IMR-90 (cell line): ENCODE measurements around the gene HSBP1L1. TPM values are rescaled to one million over a fixed set of nuclear protein-coding genes. Genes with fewer than 3 reads are reported as not detected.

Source experiments
- ATAC-seq: fragments of 200-7000 bp; cut with Tn5 transposase; 2 replicates; pipeline ENCODE4 v1.9.1; 2020; ENCODE audit warnings: low read depth, mild to moderate bottlenecking, moderate library complexity
- BruUV-seq: library from RNA; stranded (reverse); fragments of 400-500 nt; replicated peaks from 2 replicates; lab custom pipeline; 2021; lab: Mats Ljungman, UMichigan
- CTCF ChIA-PET: fragments of 300-600 bp; formaldehyde crosslinking; extraction: SDS; loops from one replicate; lab custom pipeline; 2021; ENCODE audit warnings: antibody characterized with exemption; lab: Yijun Ruan, JAX
- POLR2A ChIA-PET: fragments of 300-600 bp; sonication (Branson Sonifier 250); formaldehyde crosslinking; loops from one replicate; lab custom pipeline; 2022; ENCODE audit warnings: antibody characterized with exemption; ENCODE audit not compliant: unreplicated experiment; lab: Charles Lee
- DNase-seq: peaks from one replicate; pipeline ENCODE4 v3.0.0; 2013
- H2AFZ ChIP-seq: replicated peaks from 2 replicates; pipeline ENCODE3; 2013; ENCODE audit warnings: low read length, mild to moderate bottlenecking; ENCODE audit not compliant: poor library complexity
- H2AK5ac ChIP-seq: 2 replicates; pipeline ENCODE4 v1.6.1; 2013; ENCODE audit warnings: low read depth, low read length, inconsistent platforms
- H2AK9ac ChIP-seq: replicated peaks from 2 replicates; pipeline ENCODE3; 2013; ENCODE audit warnings: mild to moderate bottlenecking, low read depth, low read length, moderate library complexity; ENCODE audit not compliant: poor library complexity
- H2BK120ac ChIP-seq: 2 replicates; pipeline ENCODE4 v1.6.1; 2013; ENCODE audit warnings: low read depth, low read length, inconsistent platforms
- H2BK15ac ChIP-seq: 3 replicates; pipeline ENCODE4 v1.6.1; 2013; ENCODE audit warnings: low read depth, low read length, inconsistent platforms
- H2BK20ac ChIP-seq: 2 replicates; pipeline ENCODE4 v1.6.1; 2013; ENCODE audit warnings: low read depth, mild to moderate bottlenecking, inconsistent platforms, low read length, moderate library complexity
- H2BK5ac ChIP-seq: 2 replicates; pipeline ENCODE4 v1.6.1; 2013; ENCODE audit warnings: mild to moderate bottlenecking, low read depth, low read length, inconsistent platforms; ENCODE audit not compliant: poor library complexity, severe bottlenecking
- H3K14ac ChIP-seq: replicated peaks from 2 replicates; pipeline ENCODE4 v1.6.1; 2013; ENCODE audit warnings: low read depth, low read length, inconsistent platforms
- H3K18ac ChIP-seq: 2 replicates; pipeline ENCODE4 v1.6.1; 2013; ENCODE audit warnings: low read depth, low read length, control low read depth
- H3K23ac ChIP-seq: 2 replicates; pipeline ENCODE4 v1.6.1; 2013; ENCODE audit warnings: low read depth, low read length, inconsistent platforms
- H3K27ac ChIP-seq: 2 replicates; pipeline ENCODE4 v1.5.1; 2013; ENCODE audit warnings: mild to moderate bottlenecking, control low read depth, low read length; ENCODE audit not compliant: insufficient read depth
- H3K27me3 ChIP-seq: 2 replicates; pipeline ENCODE4 v1.6.1; 2013; ENCODE audit warnings: low read length; ENCODE audit not compliant: control insufficient read depth, insufficient read depth
- H3K36me3 ChIP-seq: 2 replicates; pipeline ENCODE4 v1.6.1; 2013; ENCODE audit warnings: low read length, mixed read lengths; ENCODE audit not compliant: control insufficient read depth, insufficient read depth
- H3K4ac ChIP-seq: 2 replicates; pipeline ENCODE4 v1.6.1; 2013; ENCODE audit warnings: low read depth, low read length, inconsistent platforms
- H3K4me1 ChIP-seq: 2 replicates; pipeline ENCODE4 v1.6.1; 2013; ENCODE audit warnings: low read length, mixed read lengths; ENCODE audit not compliant: control insufficient read depth, insufficient read depth
- H3K4me2 ChIP-seq: 2 replicates; pipeline ENCODE4 v1.6.1; 2013; ENCODE audit warnings: low read depth, mild to moderate bottlenecking, control low read depth, low read length, moderate library complexity
- H3K4me3 ChIP-seq: 2 replicates; pipeline ENCODE4 v1.5.1; 2013; ENCODE audit warnings: low read depth, mild to moderate bottlenecking, control low read depth, low read length, moderate library complexity; ENCODE audit not compliant: insufficient read depth
- H3K56ac ChIP-seq: 2 replicates; pipeline ENCODE4 v1.6.1; 2013; ENCODE audit warnings: low read length, inconsistent platforms; ENCODE audit not compliant: insufficient read depth; ENCODE audit errors: extremely low read depth
- H3K79me1 ChIP-seq, 2 experiments: 2 replicates each; pipeline ENCODE4 v1.6.1; 2013; ENCODE audit warnings: low read length in 2 of 2, inconsistent platforms in 1 of 2, low read depth in 1 of 2
- H3K9ac ChIP-seq: 2 replicates; pipeline ENCODE4 v1.6.1; 2013; ENCODE audit warnings: low read depth, low read length, control low read depth
- H3K9me1 ChIP-seq: 2 replicates; pipeline ENCODE4 v1.6.1; 2013; ENCODE audit warnings: low read length, inconsistent platforms; ENCODE audit not compliant: insufficient read depth
- H3K9me3 ChIP-seq: 2 replicates; pipeline ENCODE4 v1.6.1; 2013; ENCODE audit warnings: low read length; ENCODE audit not compliant: control insufficient read depth, insufficient read depth
- H4K20me1 ChIP-seq: 2 replicates; pipeline ENCODE4 v1.6.1; 2013; ENCODE audit warnings: low read length, inconsistent platforms; ENCODE audit not compliant: insufficient read depth
- H4K5ac ChIP-seq: 2 replicates; pipeline ENCODE4 v1.6.1; 2013; ENCODE audit warnings: mild to moderate bottlenecking, low read depth, low read length, control low read depth
- H4K8ac ChIP-seq, 2 experiments: 2 replicates each; pipeline ENCODE4 v1.6.1; 2013; ENCODE audit warnings: low read depth in 2 of 2, low read length in 2 of 2, control low read depth in 1 of 2, inconsistent platforms in 1 of 2
- H4K91ac ChIP-seq: 2 replicates; pipeline ENCODE4 v1.6.1; 2013; ENCODE audit warnings: low read depth, low read length, inconsistent platforms; ENCODE audit not compliant: insufficient read depth
- BHLHE40 ChIP-seq: fragments of 150-350 bp; IDR thresholded peaks from 2 replicates; pipeline ENCODE4 v1.6.1; 2016; ENCODE audit warnings: mild to moderate bottlenecking, low read depth, low read length
- CEBPB ChIP-seq: IDR thresholded peaks from 2 replicates; pipeline ENCODE4 v1.6.1; 2012; ENCODE audit warnings: low read depth, low read length, improper control_type of control experiment
- CHD1 ChIP-seq: IDR thresholded peaks from 2 replicates; pipeline ENCODE4 v1.6.1; 2012; ENCODE audit warnings: low read depth, low read length, improper control_type of control experiment
- FOS ChIP-seq: fragments of 150-350 bp; IDR thresholded peaks from 2 replicates; pipeline ENCODE4 v1.6.1; 2016; ENCODE audit warnings: low read depth, low read length
- MAFK ChIP-seq: IDR thresholded peaks from 2 replicates; pipeline ENCODE4 v1.6.1; 2012; ENCODE audit warnings: low read depth, low read length, improper control_type of control experiment
- MAZ ChIP-seq: IDR thresholded peaks from 2 replicates; pipeline ENCODE4 v1.6.1; 2012; ENCODE audit warnings: low read depth, mild to moderate bottlenecking, low read length, improper control_type of control experiment, moderate library complexity, borderline replicate concordance
- MXI1 ChIP-seq: IDR thresholded peaks from 2 replicates; pipeline ENCODE4 v1.6.1; 2012; ENCODE audit warnings: low read depth, mild to moderate bottlenecking, low read length, moderate library complexity, borderline replicate concordance
- NFE2L2 ChIP-seq: fragments of 150-350 bp; IDR thresholded peaks from 2 replicates; pipeline ENCODE4 v1.6.1; 2016; ENCODE audit warnings: low read depth, mild to moderate bottlenecking, low read length
- POLR2A ChIP-seq: IDR thresholded peaks from 2 replicates; pipeline ENCODE4 v1.6.1; 2012; ENCODE audit warnings: mild to moderate bottlenecking, low read depth, low read length
- RAD21 ChIP-seq: IDR thresholded peaks from 2 replicates; pipeline ENCODE4 v1.6.1; 2012; ENCODE audit warnings: low read length, improper control_type of control experiment
- RCOR1 ChIP-seq: IDR thresholded peaks from 2 replicates; pipeline ENCODE4 v1.6.1; 2012; ENCODE audit warnings: mild to moderate bottlenecking, low read length, improper control_type of control experiment; ENCODE audit not compliant: insufficient replicate concordance
- RFX5 ChIP-seq: IDR thresholded peaks from 2 replicates; pipeline ENCODE4 v1.8.0; 2012; ENCODE audit warnings: low read depth, mild to moderate bottlenecking, low read length, moderate library complexity
- SMC3 ChIP-seq: fragments of 150-350 bp; IDR thresholded peaks from 2 replicates; pipeline ENCODE4 v1.6.1; 2016; ENCODE audit warnings: low read depth, mild to moderate bottlenecking, antibody characterized with exemption, low read length, moderate library complexity
- WGBS, 2 experiments: methylation state at CpG; one replicate each; pipeline versions ENCODE4 v1.1.5 to v1.1.7; 2013; ENCODE audit warnings: missing lambda C conversion rate in 2 of 2; ENCODE audit not compliant: insufficient read length in 1 of 2; ENCODE audit errors: extremely low coverage in 2 of 2; 5-methylcytosine and 5-hydroxymethylcytosine counted together
- dilution Hi-C: fragments of 300-500 bp; cut with HindIII; formaldehyde crosslinking; loops from one replicate; pipeline ENCODE4 v1.14.3; 2018; ENCODE audit warnings: low sequenced_read_pairs; ENCODE audit not compliant: unreplicated experiment
- in situ Hi-C: fragments of 300-500 bp; cut with MboI; formaldehyde crosslinking; loops from 3 replicates; pipeline ENCODE4 v1.14.3; 2019; ENCODE audit warnings: low sequenced_read_pairs, inconsistent platforms, mixed read lengths
- intact Hi-C: fragments of 100-400 bp; cut with micrococcal nuclease; formaldehyde crosslinking; loops from 2 replicates; pipeline ENCODE4 v1.10.0; 2022
- polyA plus RNA-seq, 3 experiments: library from polyadenylated mRNA; depleted of rRNA; stranded (reverse); fragments of >200 nt; gene quantifications; 2 replicates each; pipeline ENCODE4 v1.2.3, GENCODE V29; 2012; ENCODE audit warnings: low replicate concordance in 1 of 3
- total RNA-seq: library from RNA; depleted of rRNA; stranded (reverse); fragments of >200 nt; gene quantifications from 2 replicates; pipeline ENCODE4 v1.2.3, GENCODE V29; 2012
- TF ChIP-seq, protein P1 (sequence below): conservative IDR thresholded peaks from 2 replicates; pipeline ENCODE4 v1.5.1; 2012; ENCODE audit warnings: mild to moderate bottlenecking, low read depth, low read length, improper control_type of control experiment
- TF ChIP-seq, protein P2 (sequence below): fragments of 150-350 bp; IDR thresholded peaks from 2 replicates; pipeline ENCODE4 v1.6.1; 2016; ENCODE audit warnings: low read depth, mild to moderate bottlenecking, low read length, moderate library complexity, borderline replicate concordance

Gene HSBP1L1
- total and polyA plus RNA-seq, 2 of the 4 experiments (the other 2 are of a cell fraction) = 8.6 to 18.0 TPM

DNA sequence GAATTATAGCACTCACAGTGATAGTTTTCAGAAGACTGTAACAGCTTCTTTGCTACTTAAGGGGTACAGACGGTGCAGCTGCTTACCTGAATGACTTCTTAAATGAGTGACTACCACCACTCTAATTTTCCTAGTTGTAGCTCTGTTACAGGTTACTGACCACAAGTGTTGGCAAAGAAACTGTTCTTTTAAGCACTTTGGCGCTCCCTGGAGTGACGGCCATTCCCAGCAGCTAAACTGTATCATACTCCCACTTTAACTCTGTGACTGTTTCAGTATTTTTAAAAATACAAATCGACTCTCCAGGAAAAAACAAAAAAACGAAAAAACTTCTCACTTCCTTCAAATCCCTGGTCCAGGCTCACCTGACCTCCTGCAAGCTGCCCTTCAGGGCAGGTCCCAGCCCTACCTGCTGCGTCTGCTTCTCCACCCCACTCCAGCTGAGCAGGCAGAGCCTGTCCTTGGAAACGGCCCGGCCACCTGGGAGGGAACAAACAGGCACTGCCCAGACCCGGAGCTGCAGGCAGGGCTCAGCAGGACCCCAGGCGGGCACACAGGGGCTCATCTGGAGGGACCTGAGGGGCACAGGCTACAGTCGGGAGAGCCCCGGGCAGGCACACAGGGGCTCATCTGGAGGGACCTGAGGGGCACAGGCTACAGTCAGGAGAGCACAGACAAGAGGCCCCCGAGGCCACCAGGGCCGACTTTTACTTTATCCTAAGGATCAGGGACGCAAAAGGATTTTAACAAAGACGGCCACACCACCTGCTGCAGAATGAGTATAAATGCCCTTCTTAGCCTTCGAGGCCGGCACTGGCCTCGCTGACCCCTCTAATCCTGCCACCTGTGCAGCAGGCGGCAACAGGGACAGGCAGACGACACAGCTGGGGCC, 37.5 kb upstream of the HSBP1L1 start:
- H2AK5ac ChIP-seq = no peak overlapping the region
- no peak overlapping the region for H2AK9ac ChIP-seq
- peaks cover 36% of the 10 kb centered on the region for H3K36me3 ChIP-seq
- H4K20me1 ChIP-seq = peaks cover 13% of the 10 kb centered on the region
- no peak overlapping the region for H4K91ac ChIP-seq
- H2AFZ ChIP-seq = no peak overlapping the region
- no peaks in the 10 kb centered on the region for H3K27me3 ChIP-seq
- ChIA-PET CTCF (no interaction called here), POLR2A (no interaction called here)
- no peak overlapping the region for H2BK15ac ChIP-seq
- intact Hi-C loops (no loop called here), dilution Hi-C loops (no loop called here), in situ Hi-C loops (no loop called here)
- peaks cover 22 to 44% of the 10 kb centered on the region in 2 experiments; a peak in 3 of 4 replicates for H3K79me1 ChIP-seq
- H2BK20ac ChIP-seq = no peak overlapping the region
- BruUV-seq = no TSS peak
- H3K4me3 ChIP-seq = no peak overlapping the region
- H3K4me2 ChIP-seq = no peak overlapping the region
- H2BK120ac ChIP-seq = no peak overlapping the region
- no peak overlapping the region for H3K27ac ChIP-seq
- WGBS, 2 experiments = 88% methylated on average over 8 of the region's 21 CpGs; no CpG with 5 or more reads in 1 of the 2 experiments
- no peak overlapping the region for H3K4ac ChIP-seq
- no peak overlapping the region for H3K18ac ChIP-seq
- H3K56ac ChIP-seq = no peak overlapping the region
- no peak overlapping the region for H3K23ac ChIP-seq
- no peak overlapping the region for H3K9ac ChIP-seq
- no peak overlapping the region for H4K8ac ChIP-seq
- DNase-seq (no peak), ATAC-seq (no peak)
- no peak overlapping the region for H2BK5ac ChIP-seq
- no peak overlapping the region for H4K5ac ChIP-seq
- H3K14ac ChIP-seq = no peak overlapping the region
- H3K9me3 ChIP-seq = peaks cover 17% of the 10 kb centered on the region
- H3K4me1 ChIP-seq = no peaks in the 10 kb centered on the region
- no peaks in the 10 kb centered on the region for H3K9me1 ChIP-seq
- TF ChIP-seq RCOR1 = no peak
- no peak for TF ChIP-seq NFE2L2
- TF ChIP-seq MAZ = no peak
- TF ChIP-seq FOS = no peak
- no peak for TF ChIP-seq SMC3
- TF ChIP-seq POLR2A = no peak
- no peak for TF ChIP-seq RAD21
- TF ChIP-seq, protein P1, sequence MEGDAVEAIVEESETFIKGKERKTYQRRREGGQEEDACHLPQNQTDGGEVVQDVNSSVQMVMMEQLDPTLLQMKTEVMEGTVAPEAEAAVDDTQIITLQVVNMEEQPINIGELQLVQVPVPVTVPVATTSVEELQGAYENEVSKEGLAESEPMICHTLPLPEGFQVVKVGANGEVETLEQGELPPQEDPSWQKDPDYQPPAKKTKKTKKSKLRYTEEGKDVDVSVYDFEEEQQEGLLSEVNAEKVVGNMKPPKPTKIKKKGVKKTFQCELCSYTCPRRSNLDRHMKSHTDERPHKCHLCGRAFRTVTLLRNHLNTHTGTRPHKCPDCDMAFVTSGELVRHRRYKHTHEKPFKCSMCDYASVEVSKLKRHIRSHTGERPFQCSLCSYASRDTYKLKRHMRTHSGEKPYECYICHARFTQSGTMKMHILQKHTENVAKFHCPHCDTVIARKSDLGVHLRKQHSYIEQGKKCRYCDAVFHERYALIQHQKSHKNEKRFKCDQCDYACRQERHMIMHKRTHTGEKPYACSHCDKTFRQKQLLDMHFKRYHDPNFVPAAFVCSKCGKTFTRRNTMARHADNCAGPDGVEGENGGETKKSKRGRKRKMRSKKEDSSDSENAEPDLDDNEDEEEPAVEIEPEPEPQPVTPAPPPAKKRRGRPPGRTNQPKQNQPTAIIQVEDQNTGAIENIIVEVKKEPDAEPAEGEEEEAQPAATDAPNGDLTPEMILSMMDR = no peak
- TF ChIP-seq MXI1 = no peak
- TF ChIP-seq, protein P2, sequence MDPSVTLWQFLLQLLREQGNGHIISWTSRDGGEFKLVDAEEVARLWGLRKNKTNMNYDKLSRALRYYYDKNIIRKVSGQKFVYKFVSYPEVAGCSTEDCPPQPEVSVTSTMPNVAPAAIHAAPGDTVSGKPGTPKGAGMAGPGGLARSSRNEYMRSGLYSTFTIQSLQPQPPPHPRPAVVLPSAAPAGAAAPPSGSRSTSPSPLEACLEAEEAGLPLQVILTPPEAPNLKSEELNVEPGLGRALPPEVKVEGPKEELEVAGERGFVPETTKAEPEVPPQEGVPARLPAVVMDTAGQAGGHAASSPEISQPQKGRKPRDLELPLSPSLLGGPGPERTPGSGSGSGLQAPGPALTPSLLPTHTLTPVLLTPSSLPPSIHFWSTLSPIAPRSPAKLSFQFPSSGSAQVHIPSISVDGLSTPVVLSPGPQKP = no peak
- no peak for TF ChIP-seq CEBPB
- no peak for TF ChIP-seq RFX5
- no peak for TF ChIP-seq BHLHE40
- TF ChIP-seq CHD1 = no peak
- TF ChIP-seq MAFK = no peak
